ENCODE data around the gene BTBD18.

The BTBD18 gene

DNA sequence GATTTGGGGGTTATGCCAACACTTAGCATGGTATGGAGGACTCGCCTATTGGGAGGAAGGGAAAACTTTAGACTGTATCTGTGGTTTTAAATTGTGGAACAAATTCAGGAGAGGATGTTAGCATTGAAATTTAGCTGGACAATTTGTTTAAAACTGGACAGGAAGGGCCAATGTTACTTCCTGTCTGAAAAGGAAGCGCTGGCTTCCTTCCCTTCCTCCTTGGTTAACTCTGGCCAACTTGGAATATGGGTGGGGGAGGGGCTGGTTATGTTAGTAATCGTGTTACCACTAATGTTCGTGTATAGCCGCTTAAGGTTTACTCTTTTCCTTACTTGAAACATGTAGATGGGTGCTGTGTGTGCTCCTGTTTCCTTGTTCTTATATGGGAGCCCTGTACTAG lies 23.9 kb upstream of the BTBD18 start:
- no peak for DNase-seq

DNA sequence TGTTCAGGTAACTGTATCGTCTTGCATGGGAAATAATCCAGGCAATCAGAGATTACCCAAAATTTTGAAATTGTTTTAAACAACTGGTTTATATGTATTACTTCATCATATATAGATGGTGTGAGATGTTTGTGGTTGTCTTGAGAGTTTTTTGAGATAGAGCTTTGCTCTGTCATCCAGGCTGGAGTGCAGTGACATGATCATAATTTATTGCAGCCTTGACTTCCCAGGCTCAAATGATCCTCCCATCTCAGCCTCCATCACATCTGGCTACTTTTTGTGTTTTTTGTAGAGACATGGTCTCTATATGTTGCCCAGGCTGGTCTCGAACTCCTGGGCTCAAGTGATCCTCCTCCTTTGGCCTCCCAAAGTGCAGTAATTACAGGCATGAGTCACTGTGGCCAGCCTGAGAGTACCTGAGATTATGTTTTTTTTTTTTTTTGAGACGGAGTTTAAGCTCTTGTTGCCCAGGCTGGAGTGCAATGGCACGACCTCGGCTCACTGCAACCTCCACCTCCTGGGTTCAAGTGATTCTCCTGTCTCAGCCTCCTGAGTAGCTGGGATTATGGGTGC lies 21.5 kb upstream of the BTBD18 start:
- DNase-seq = no peak

DNA sequence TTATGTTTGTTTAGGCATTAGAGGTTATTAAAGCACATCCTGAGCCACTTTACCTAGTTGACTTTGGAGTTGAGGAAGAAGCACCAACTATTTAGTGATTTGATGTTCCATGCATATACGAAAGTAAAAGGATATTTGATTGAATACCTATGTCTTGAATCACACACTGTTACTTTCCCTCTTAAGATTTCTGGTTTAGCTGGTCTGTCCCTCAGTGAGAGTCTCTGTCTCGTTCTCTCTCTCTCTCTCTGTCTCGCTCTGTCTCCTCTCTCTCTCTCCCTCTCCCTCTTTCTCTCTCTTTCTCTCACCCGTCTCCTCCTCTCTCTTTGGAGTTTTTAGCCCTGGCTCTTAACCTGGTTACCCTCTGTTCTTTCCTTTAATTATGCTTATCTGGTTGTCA lies 20.9 kb upstream of the BTBD18 start:
- no peak for DNase-seq

DNA sequence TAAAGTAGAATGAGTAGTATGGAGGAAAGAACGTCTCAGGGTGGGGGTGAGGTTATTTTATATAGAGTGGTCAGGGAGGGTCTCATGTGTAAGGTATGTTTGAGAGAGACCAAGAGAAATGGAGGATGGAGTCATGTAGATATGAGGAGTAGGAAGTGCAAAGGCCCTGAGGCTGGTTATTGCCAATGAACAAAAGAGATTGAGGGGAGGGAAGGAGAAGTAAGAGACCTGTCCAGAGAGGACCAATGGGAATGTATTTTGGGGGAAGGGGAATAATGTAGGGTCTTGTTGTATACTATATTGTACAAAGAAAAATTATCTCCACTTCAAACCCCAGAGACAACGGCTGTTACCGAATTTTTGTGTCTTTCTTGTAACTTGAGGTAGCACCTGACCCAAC lies 19.7 kb upstream of the BTBD18 start:
- DNase-seq = no peak

DNA sequence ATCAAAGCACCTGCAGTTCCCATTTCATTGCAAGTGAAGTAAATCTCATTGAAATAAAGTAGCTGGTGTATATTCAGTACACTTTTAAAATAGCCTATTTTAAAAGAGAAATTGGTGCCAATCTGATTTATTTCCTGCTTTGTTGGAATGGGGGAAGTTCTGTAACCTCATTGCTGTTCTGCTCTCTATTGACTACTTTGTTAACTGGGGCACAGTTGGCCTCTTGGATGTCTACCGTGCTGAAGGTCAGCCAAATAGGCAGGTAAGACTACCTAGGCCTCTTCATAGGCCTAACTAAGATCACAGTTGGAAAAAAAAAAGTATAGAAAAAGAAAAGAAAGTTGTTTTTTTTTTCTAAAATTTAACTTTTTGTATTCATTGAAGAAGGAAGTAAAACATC lies 19.2 kb upstream of the BTBD18 start:
- no peak for DNase-seq

- no peak for DNase-seq
Measured at GRCh38 chr11:57764972-57765371, 13.4 kb upstream of the BTBD18 start.

- DNase-seq = no peak
Measured at GRCh38 chr11:57764566-57764965, 12.9 kb upstream of the BTBD18 start.

DNA sequence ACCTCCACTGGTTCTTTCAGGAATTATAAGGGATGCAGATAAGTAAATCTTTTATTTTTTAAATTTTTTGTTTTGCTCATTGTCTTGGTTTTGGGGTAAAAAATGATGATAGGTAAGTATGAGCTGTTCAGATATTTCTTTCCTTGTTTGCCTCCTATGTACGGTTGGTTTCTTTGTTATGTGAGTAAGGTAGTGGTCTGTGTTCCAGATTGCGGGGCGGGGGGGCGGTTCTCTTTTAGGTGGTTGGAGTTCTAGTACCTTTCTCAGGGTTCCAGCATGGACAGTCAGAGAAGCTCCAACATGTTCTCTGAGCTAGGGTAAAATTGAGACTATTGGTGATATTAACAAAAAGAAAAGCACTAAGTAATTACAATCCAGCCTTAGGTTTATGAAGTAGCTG lies 12.4 kb upstream of the BTBD18 start:
- DNase-seq = no peak

- no peak for DNase-seq
Measured at GRCh38 chr11:57763568-57763967, 11.9 kb upstream of the BTBD18 start.

- DNase-seq = no peak
Measured at GRCh38 chr11:57762235-57762861, 10.7 kb upstream of the BTBD18 start.

DNA sequence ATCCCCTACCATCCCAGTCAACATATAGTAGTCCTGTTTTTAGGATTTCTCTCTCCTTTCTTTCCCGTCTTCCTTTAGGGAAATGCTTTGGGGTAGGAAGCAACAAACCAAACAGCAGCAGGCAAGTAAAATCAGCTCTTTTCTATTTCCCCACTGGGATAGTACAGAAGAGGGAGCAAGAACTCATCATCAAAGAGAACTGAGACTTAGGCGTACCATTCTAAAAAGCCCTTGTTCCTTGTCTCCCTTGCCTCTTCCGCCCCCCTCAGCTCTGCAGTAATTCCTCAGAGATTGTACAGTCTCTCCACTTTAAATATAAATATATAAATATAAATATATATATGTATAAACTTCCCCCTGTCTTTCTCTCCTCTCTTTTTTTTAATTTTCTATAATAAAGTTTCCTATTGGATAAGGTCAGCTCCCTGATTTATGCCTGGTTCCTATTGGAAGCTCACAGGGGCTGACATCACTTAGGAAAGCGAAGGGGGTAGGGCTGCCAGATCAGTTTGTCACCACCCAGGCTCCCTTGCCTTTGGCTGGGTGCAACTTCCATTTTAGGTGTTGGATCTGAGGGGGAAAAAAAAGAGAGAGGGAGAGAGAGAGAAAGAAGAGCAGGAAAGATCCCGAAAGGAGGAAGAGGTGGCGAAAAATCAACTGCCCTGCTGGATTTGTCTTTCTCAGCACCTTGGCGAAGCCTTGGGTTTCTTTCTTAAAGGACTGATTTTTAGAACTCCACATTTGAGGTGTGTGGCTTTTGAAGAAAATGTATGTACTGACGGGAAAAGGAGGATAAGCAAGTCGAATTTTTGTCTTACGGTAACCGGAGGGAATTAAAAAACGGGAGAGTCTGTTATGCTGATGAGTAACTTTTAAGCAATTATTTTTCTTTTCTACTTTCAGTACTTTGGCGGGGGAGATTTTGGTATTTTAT lies 9.9 kb upstream of the BTBD18 start, which contains the start of gene CTNND1:
Gene CTNND1 (plus strand): TSS at position 502 of the 934 bp plus-strand sequence. CDS start 29,677 bp downstream, outside the sequence.
- peak; percentile 61 for DNase-seq

DNA sequence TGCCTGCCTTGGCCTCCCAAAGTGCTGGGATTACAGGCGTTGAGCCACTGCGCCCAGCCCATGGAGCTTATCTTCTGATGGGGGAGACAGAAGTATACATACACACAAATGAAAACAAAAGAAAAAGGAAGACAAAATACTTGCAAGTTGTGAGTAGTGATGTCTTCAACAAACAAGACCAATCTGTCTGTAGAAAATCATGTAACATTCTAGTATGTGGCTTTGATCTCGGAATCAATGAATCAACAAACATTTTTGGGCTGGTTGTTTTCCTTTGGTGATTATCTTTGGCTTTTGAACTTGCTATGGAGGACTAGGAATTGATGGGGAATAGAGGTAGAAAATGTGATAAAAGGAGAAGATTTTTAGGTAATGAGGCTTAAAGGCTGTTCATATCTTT lies 6.6 kb upstream of the BTBD18 start:
- no peak for DNase-seq

- DNase-seq = no peak
Measured at GRCh38 chr11:57752954-57753353, 1.3 kb upstream of the BTBD18 start.

DNA sequence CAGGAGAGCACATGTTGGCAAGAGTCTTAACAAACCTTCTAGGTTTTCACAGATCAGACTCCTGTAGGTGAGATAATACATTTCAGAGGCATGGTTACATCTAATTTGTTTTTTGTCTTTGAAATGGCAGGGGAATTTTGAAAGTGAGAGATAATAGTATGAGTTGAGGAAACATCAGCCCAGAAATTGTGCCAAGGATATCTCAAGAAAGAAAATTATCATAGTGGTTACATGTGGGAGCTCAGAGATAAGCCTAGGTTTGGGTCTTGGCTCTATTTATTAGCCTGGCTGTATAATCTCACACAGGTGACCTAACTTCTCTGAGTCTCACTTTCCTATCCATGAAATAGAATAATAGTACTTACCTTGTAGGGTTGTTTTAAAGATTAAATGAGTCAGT lies 443 bp downstream of the BTBD18 start:
- DNase-seq = no peak

- no peak for DNase-seq
Measured at GRCh38 chr11:57746920-57747319, 4.7 kb downstream of the BTBD18 start.

- DNase-seq = no peak
Measured at GRCh38 chr11:57745206-57745605, 6.4 kb downstream of the BTBD18 start.

- no peak for DNase-seq
Measured at GRCh38 chr11:57744357-57744756, 7.3 kb downstream of the BTBD18 start.

DNA sequence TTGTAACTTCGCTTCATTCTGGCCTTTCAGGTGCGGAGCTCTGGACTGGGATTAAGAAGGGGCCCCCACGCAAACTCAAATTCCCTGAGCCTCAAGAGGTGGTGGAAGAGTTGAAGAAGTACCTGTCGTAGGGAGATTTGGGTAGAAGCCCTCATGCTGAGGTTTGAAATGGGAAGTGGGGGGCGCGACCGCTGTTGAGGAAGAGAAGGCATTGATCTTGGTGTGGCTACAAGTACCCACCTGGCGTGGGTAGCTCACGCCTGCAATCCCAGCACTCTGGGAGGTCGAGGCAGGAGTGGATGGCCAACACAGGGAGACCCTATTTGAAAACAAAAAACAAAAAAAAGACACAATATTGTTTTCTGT lies 9.5 kb downstream of the BTBD18 start:
- no peak for DNase-seq

- peak; percentile 86 for DNase-seq
Measured at GRCh38 chr11:57741132-57742086, 10.2 kb downstream of the BTBD18 start, which contains the start of gene SELENOH. Gene SELENOH, plus strand, starts transcription at chr11:57741491. Its CDS starts 105 bp downstream, at chr11:57741596.

GRCh38 chr11:57735619-57736298 lies 15.9 kb downstream of the BTBD18 start:
- no peak for DNase-seq

GRCh38 chr11:57732661-57733060 lies 19.0 kb downstream of the BTBD18 start:
- DNase-seq = no peak

DNA sequence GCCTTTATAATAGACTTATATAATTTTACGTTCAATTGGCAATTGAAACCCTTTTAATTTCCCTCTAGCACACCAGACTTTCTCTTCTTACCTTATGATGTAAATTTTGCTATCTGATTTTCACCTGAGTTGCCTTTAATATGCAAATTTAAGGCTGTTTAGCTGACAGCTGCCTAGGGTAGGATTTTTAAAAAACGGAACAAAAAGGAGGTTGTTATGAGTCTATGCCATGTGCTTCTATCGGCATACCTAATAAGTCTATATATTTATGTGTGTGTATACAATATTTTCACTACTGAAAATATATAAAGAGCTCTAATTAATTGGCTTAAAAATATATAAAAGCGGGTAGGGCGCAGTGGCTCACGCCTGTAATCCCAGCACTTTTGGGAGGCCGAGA lies 22.1 kb downstream of the BTBD18 start:
- no peak for DNase-seq

Data from GOT3 (cell line).